HG02759 (cell line): ENCODE data around the gene ADAMTSL1.

ENCODE experiments used
- ATAC-seq: cut with Tn5 transposase; IDR thresholded peaks from one replicate; pipeline ENCODE4 v1.9.1; 2021; ENCODE audit warnings: mild to moderate bottlenecking, moderate library complexity; ENCODE audit not compliant: unreplicated experiment

The ADAMTSL1 gene

DNA sequence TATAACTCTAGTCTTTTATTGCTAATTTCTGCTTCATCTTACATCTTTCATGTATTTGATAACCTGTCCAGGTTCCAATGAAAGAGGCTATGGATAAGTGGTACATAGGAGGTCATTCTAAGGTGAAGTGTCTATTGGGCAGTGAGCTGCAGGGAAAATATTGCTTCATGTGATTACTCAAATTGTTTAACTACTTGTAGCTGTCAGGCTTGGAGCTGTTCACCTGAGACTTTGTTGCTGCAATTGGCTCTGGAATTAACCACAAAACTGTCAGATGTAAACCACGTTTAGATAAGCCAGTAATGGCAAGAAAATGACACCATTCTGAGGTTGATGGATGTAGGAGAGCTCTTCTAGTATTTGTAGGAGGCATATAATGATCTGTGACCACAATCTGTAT is 26.0 kb downstream of the ADAMTSL1 start:
- ATAC-seq, result no peak

- ATAC-seq, result no peak
Observed at GRCh38 chr9:18500451-18500850, 26.5 kb downstream of the ADAMTSL1 start.

GRCh38 chr9:18501949-18502348 is 28.0 kb downstream of the ADAMTSL1 start:
- no peak for ATAC-seq

GRCh38 chr9:18502546-18502945 is 28.6 kb downstream of the ADAMTSL1 start:
- ATAC-seq, result no peak

DNA sequence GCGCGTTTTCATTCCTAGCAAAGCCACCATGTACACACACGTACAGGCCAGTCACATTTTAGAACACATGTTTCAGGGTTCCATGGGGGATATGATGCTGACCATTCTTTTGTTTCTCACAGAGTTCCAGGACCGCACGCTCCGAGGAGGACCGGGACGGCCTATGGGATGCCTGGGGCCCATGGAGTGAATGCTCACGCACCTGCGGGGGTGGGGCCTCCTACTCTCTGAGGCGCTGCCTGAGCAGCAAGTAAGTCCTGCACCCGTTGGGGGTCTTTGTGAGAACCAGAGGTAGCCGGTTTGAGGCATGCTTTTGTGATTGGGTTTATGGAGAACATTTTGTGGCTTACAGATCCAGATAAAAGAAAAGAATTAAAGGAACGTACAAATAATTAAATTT is 30.8 kb downstream of the ADAMTSL1 start:
- ATAC-seq, result no peak

DNA sequence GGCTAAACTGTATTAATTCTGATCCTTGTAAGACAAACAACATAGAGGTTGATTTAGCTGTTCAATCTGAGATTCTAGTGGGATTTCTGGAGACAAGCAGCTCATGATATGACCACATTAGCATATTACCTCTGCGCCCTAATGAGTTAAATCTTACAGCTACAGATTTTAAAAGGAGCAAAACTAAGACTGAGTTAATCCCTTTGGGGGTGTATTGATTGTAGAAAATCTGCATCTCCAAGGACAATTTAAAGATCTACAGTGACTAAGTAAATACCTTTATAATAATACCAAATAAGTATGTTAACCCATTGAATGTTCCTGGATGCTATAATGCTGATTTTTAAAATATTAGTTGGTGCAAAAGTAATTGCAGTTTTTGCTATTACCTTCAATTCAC is 33.2 kb downstream of the ADAMTSL1 start:
- no peak for ATAC-seq

GRCh38 chr9:18516514-18516913 is 42.6 kb downstream of the ADAMTSL1 start:
- ATAC-seq, result no peak

DNA sequence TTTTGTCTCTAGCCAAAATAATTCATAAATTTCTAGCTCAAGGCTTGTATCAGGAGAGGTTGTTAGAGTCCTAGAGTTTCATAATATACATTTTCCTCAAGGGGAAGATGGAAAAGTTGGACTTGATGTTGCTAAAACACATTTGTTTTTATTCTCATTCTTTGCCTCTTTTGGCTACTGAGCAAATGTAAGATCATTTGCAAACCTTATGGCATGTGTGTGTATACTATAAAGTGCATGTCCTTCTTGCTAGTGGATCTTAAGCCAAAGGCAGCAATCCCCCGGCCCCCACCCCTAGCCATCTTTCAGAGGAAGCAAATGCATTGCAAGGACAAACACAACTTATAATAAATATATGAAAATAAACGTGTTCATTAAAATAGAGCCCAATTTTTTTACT is 43.0 kb downstream of the ADAMTSL1 start:
- ATAC-seq, result no peak

GRCh38 chr9:18520416-18521047 is 46.6 kb downstream of the ADAMTSL1 start:
- no peak for ATAC-seq

DNA sequence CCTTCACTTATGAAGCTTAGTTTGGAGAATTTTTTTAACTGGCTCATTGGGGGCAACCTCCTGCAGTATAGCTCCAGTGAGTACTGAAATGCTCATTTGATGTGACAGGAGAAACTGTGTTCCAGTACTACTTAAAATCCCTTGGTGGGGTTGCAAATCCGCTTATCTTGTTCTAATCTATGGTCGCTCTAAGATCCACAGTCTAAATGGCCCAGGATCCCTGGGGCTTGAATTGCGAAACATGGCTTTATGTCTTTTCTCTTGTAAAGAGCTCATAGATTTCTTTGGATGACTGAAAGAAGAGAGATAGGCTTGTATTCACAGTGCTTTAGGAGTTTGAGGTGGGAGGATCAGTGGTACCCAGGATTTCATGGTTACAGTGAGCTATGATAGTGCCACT is 52.7 kb downstream of the ADAMTSL1 start:
- ATAC-seq, result no peak

DNA sequence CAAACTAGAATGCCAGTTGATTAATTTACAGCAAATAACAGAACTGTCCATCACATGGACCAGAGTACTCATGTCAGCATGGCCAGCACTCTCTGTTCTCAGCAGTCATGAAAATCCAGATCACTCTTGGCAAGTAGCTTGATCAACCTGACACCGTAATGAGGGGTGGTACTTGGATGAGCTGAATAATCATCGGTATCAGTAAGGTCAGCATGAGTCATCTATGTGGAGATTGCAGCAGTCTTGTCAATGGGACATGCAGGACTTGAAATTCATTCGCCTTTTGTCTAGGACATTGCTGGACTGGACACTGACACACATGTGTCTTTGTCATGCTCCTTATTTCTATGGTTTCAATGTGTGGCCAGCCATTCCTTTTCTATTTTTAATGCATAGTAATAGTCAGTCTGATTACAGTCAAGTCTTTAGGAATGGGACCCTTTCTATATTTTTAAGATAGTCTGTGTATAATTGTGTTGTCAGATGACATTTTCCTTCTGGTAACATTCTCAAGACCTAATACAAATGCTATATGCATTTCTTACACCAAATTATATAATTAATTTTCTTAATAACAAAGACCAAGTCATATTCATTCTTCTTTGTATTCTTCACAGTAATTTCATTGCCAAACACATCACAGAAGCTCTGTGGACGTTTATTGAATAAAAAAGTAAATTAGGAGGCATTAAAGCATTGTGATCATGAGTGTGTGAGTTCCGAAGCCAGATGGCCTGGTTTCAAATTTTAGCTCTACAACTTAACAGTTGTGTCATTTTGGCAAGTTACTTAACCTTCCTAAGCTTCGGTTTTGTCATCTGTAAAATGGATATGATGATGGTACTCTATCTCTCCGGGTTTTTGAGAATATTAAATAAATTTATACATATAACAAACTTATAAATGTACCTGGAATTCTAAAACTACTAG is 57.4 kb downstream of the ADAMTSL1 start:
- no peak for ATAC-seq

DNA sequence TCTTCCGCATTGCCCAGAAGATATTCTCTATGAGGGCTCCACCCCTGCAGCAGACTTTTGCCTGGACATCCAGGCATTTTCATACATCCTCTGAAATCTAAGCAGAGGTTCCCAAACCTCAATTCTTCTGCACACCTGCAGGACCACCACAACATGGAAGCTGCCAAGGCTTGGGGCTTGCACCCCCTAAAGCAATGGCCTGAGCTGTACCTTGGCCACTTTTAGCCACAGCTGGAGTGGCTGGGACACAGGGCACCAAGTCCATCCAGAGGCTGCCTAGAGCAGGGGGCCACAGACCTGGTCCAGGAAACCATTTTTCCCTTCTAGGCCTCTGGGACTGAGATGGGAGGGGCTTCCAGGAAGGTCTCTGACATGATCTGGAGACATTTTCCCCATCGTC is 60.7 kb downstream of the ADAMTSL1 start:
- ATAC-seq, result no peak

DNA sequence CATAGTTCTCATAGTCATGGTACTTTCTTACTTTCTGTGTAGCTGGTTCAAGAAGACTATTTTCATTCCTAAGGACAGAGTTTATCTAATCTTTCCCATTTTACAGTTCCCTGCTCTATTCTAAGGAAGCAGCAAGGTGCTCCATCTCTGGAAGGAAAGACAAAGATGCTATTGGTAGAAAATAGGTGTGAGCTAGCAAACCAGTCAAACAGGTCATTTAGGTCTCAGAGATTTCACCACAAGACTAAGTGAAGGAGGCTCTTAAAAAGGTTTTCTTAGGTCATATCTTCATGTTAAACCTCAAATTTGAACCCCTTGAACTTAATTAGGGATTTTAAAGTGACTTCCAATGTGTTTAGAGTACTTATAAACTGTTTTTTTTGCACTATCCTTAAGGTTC is 62.6 kb downstream of the ADAMTSL1 start:
- ATAC-seq, result no peak

GRCh38 chr9:18539203-18539693 is 65.3 kb downstream of the ADAMTSL1 start:
- no peak for ATAC-seq

DNA sequence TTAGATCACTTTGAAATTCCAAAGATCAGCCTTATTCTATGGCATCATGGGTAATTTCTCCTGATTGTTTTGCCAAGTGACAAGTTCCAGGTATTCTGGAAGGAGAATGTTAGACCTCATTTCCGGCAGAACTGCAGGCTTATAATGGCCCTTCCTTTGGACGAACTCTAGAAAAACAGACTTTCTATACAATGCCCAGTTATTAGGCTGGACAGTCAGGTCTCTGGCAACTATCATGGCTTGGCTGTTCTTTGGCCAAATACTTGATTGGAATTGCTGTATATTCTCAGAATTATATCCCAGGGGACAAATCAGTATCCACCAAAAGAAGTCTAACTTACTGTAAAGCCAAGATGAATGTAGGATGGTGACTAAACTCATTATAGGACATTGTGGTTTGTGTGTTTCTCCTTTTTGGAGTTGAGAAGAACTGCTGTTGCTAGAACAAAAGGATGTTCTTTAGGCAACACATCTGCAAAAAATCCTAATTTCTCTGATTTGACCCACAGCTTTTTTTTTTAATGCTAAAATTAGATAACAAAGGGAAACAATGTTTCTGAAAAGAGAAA is 69.0 kb downstream of the ADAMTSL1 start:
- no peak for ATAC-seq

GRCh38 chr9:18543406-18544192 is 69.6 kb downstream of the ADAMTSL1 start:
- no peak for ATAC-seq

- ATAC-seq, result no peak
Observed at GRCh38 chr9:18544456-18544855, 70.5 kb downstream of the ADAMTSL1 start.

DNA sequence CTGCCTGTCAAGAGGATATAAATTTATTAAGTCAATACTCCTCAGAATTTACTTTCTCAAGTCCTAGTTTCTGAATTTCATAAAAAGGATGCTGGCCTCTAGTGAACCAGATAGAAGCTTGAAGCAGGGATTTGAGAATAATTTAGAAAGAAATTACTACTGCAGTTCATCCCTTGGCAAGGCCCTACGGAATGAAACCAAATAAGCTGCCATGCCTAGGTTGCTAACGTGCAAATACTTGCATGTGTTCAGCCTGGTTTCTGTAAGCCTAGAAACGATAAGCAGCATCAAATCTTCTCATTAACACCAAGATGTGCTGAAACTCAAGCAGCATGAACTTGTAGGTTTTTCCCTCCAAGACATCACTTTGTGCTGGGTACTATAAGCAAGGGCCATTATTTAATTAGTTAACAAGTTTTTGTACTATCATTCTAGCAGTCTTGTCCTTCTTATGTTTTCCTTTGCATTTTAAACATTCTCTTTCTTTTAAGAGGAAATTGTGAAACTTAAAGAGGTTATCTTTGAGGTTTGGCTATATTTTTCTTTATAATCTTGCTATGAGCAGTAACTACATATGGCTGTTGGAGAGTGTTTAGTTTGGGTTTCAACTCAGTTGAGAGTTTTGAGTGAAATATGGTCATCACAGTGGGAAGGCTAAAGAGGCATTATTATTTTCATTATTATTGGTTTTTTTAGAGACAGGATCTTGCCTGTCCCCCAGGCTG is 71.8 kb downstream of the ADAMTSL1 start:
- no peak for ATAC-seq

GRCh38 chr9:18548456-18548855 is 74.5 kb downstream of the ADAMTSL1 start:
- ATAC-seq, result no peak

DNA sequence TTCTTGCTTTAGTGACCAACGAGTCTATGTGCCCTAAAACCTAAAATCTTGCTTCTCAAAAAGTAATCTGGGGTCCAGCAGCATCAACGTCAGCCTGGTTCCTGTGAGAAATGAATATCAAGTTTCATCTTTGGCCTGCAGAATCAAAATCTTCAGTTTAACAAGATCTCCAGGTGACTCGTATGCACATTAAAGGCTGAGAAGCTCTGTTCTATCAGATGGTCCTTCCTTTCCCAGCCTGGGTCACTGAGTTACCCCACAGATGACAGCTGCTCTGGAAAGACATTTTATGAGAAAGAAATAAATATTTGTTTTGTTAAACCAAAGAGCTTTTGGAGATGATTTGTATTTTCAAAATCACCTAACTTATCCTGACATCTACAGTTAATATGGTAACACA is 75.8 kb downstream of the ADAMTSL1 start:
- ATAC-seq, result no peak
